H1 (cell line): ENCODE results near the gene TAF1B. TPM values are rescaled to one million over a fixed set of nuclear protein-coding genes. Genes with fewer than 3 reads are reported as not detected.

Experiments used
- BCL11A ChIP-seq, 2 experiments: IDR thresholded peaks; one replicate each; pipeline ENCODE4 v1.6.1; 2011; ENCODE audit warnings: low read depth in 2 of 2, low read length in 2 of 2, mild to moderate bottlenecking in 2 of 2
- KDM5A ChIP-seq: fragments of 200-600 bp; IDR thresholded peaks from 2 replicates; pipeline ENCODE4 v1.7.1; 2012; ENCODE audit warnings: mild to moderate bottlenecking, low read length, inconsistent platforms, mixed read lengths
- RBBP5 ChIP-seq: IDR thresholded peaks from 2 replicates; pipeline ENCODE4 v1.7.1; 2012; ENCODE audit warnings: low read depth, mild to moderate bottlenecking, inconsistent platforms, low read length, moderate library complexity, borderline replicate concordance
- TCF12 ChIP-seq: IDR thresholded peaks from 2 replicates; pipeline ENCODE4 v1.6.1; 2011; ENCODE audit warnings: low read depth, mild to moderate bottlenecking, low read length
- polyA plus RNA-seq, 7 experiments: library from polyadenylated mRNA; depleted of rRNA in 3 of 7; stranded (reverse) in 5 of 7; unstranded in 2 of 7; fragments of >200 nt in 5 of 7; fragments of 200-250 nt in 2 of 7; gene quantifications; 1 replicate in 5 of 7; 2 replicates in 1 of 7; 4 replicates in 1 of 7; pipeline versions ENCODE4 v1.2.1 to v1.2.3, GENCODE V29; 2011 to 2013; ENCODE audit warnings: missing spikeins in 2 of 7, mixed read lengths in 2 of 7
- total RNA-seq: library from RNA; stranded (reverse); fragmentation: NEBNext Ultra II Directional; extraction: Animal tissue kit (Norgen Biotek cat#: 25700); gene quantifications from 2 replicates; pipeline ENCODE4 v1.2.1, GENCODE V29; 2021
- TF ChIP-seq, protein P1 (sequence below): fragments of 300-600 bp; sonication (generic); IDR thresholded peaks from 2 replicates; pipeline ENCODE4 v1.7.1; 2012; ENCODE audit warnings: low read length, moderate library complexity, mild to moderate bottlenecking, inconsistent platforms; ENCODE audit not compliant: insufficient replicate concordance
- TF ChIP-seq, protein P2 (sequence below): IDR thresholded peaks from 2 replicates; pipeline ENCODE4 v1.6.1; 2012; ENCODE audit warnings: inconsistent platforms

The TAF1B gene
- total and polyA plus RNA-seq, 2 of the 8 experiments (the other 6 are each of a cell fraction or from before 2014, with no cell fraction given): 6.6 to 25.2 TPM

DNA sequence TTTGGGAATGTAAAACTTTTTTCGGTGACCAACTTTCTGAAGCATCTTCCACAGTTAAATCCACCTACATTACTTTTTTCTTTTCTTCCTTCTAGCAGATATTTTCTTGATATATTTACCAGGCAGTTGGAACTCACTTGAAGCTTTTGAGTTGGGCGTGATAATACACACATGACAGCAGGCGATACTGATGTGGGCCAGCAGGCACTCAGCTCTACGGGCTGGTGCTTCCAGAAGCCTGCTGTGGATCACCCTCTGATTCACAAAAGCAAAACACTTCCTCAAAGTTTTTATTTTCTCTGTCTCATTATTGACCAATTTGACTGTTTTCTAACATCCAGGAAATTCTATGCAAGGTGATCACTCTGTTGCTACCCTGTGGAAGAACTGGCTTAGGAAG is 131.1 kb downstream of the TAF1B start (continued):
- TF ChIP-seq, protein P1, sequence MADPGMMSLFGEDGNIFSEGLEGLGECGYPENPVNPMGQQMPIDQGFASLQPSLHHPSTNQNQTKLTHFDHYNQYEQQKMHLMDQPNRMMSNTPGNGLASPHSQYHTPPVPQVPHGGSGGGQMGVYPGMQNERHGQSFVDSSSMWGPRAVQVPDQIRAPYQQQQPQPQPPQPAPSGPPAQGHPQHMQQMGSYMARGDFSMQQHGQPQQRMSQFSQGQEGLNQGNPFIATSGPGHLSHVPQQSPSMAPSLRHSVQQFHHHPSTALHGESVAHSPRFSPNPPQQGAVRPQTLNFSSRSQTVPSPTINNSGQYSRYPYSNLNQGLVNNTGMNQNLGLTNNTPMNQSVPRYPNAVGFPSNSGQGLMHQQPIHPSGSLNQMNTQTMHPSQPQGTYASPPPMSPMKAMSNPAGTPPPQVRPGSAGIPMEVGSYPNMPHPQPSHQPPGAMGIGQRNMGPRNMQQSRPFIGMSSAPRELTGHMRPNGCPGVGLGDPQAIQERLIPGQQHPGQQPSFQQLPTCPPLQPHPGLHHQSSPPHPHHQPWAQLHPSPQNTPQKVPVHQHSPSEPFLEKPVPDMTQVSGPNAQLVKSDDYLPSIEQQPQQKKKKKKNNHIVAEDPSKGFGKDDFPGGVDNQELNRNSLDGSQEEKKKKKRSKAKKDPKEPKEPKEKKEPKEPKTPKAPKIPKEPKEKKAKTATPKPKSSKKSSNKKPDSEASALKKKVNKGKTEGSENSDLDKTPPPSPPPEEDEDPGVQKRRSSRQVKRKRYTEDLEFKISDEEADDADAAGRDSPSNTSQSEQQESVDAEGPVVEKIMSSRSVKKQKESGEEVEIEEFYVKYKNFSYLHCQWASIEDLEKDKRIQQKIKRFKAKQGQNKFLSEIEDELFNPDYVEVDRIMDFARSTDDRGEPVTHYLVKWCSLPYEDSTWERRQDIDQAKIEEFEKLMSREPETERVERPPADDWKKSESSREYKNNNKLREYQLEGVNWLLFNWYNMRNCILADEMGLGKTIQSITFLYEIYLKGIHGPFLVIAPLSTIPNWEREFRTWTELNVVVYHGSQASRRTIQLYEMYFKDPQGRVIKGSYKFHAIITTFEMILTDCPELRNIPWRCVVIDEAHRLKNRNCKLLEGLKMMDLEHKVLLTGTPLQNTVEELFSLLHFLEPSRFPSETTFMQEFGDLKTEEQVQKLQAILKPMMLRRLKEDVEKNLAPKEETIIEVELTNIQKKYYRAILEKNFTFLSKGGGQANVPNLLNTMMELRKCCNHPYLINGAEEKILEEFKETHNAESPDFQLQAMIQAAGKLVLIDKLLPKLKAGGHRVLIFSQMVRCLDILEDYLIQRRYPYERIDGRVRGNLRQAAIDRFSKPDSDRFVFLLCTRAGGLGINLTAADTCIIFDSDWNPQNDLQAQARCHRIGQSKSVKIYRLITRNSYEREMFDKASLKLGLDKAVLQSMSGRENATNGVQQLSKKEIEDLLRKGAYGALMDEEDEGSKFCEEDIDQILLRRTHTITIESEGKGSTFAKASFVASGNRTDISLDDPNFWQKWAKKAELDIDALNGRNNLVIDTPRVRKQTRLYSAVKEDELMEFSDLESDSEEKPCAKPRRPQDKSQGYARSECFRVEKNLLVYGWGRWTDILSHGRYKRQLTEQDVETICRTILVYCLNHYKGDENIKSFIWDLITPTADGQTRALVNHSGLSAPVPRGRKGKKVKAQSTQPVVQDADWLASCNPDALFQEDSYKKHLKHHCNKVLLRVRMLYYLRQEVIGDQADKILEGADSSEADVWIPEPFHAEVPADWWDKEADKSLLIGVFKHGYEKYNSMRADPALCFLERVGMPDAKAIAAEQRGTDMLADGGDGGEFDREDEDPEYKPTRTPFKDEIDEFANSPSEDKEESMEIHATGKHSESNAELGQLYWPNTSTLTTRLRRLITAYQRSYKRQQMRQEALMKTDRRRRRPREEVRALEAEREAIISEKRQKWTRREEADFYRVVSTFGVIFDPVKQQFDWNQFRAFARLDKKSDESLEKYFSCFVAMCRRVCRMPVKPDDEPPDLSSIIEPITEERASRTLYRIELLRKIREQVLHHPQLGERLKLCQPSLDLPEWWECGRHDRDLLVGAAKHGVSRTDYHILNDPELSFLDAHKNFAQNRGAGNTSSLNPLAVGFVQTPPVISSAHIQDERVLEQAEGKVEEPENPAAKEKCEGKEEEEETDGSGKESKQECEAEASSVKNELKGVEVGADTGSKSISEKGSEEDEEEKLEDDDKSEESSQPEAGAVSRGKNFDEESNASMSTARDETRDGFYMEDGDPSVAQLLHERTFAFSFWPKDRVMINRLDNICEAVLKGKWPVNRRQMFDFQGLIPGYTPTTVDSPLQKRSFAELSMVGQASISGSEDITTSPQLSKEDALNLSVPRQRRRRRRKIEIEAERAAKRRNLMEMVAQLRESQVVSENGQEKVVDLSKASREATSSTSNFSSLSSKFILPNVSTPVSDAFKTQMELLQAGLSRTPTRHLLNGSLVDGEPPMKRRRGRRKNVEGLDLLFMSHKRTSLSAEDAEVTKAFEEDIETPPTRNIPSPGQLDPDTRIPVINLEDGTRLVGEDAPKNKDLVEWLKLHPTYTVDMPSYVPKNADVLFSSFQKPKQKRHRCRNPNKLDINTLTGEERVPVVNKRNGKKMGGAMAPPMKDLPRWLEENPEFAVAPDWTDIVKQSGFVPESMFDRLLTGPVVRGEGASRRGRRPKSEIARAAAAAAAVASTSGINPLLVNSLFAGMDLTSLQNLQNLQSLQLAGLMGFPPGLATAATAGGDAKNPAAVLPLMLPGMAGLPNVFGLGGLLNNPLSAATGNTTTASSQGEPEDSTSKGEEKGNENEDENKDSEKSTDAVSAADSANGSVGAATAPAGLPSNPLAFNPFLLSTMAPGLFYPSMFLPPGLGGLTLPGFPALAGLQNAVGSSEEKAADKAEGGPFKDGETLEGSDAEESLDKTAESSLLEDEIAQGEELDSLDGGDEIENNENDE: no peak
- no peak for TF ChIP-seq BCL11A (IDR thresholded peaks at IDR 0.05; ENCODE audit: low read depth in 2 of 2, low read length in 2 of 2)
- no peak for TF ChIP-seq TCF12
- no peak for TF ChIP-seq KDM5A
- TF ChIP-seq, protein P2, sequence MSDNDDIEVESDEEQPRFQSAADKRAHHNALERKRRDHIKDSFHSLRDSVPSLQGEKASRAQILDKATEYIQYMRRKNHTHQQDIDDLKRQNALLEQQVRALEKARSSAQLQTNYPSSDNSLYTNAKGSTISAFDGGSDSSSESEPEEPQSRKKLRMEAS: no peak
- no peak for TF ChIP-seq RBBP5
